Measurements from ENCODE around the gene ZFP62. TPM values are rescaled to one million over a fixed set of nuclear protein-coding genes. Genes with fewer than 3 reads are reported as not detected.
"Not testable (repeated sequence)": the region's sequence is repeated elsewhere in the genome, so short reads cannot be mapped to it uniquely, and the experiment has no call there.

Gene ZFP62
- polyA plus RNA-seq (2014; cell fraction: cytosol; rRNA removed): 22.9 and 31.3 TPM in 2 replicates
- polyA plus RNA-seq (2014; cell fraction: nucleus; rRNA removed): 42.3 and 55.6 TPM in 2 replicates

GRCh38 chr5:180860887-180861822 is at the start of gene ZFP62:
ZFP62 (minus strand) TSS chr5:180861276; CDS start chr5:180861219, 57 bp downstream.
- DNase-seq (ENCODE audit: low spot score): peak; percentile 91

- DNase-seq (ENCODE audit: low spot score): no peak
Measured at GRCh38 chr5:180910735-180911134, 49.7 kb upstream of the ZFP62 start.

DNA sequence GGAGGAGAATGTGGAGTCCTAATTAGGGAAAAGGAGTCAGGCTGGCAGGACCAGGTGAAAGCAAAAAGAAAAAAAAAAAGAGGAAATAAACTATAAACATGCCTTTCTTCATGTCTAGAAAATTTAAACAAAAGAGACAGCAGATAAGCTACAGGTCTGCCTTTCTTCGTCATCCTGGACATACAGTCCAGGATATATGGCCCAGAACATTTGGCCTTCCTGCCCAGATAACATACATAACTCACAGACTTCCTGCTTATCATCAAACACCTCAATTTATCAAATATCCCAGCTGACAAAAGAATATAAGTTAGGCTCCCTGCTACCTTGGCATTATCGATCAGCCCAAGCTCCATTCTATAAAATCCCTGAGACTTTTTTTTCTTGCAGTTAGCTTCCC is 49.1 kb upstream of the ZFP62 start:
- DNase-seq (ENCODE audit: low spot score): no peak

- DNase-seq (ENCODE audit: low spot score): no peak
Measured at GRCh38 chr5:180909782-180910181, 48.7 kb upstream of the ZFP62 start.

- DNase-seq (ENCODE audit: low spot score): no peak
Measured at GRCh38 chr5:180908998-180909731, 48.1 kb upstream of the ZFP62 start.

- DNase-seq (ENCODE audit: low spot score): no peak
Measured at GRCh38 chr5:180908400-180908799, 47.3 kb upstream of the ZFP62 start.

DNA sequence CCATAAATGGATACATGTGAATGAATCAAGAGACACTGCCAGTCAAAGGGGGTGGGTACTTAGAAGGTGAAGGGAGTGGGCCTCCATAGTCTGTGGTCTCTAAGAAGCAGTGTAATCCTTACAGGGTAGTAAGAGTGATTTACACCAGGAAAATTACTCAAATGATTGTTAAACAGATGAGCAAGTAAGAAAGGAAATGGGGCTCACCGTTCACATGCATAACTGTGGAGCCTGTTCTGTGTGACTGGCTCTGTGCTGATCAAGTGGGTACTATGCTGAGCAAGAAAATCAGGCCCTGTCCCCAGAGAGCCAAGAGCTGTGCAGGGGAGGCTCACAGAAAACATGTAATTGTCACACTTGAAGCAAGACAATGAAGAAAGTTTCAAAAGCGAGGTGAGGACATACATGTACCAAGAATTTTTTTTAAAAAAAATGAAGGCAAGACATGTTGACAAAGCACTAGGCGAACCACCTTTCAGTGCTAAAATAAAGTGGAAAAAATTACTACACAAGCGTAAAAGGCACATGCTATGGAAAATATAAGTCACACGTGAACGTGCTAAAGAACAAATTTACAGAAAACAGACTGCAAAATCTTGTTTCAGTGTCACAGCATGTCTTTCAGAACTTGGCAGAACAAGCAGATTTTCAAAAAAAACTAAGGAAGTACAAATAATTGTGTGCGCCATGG is 40.4 kb upstream of the ZFP62 start:
- DNase-seq (ENCODE audit: low spot score): no peak

GRCh38 chr5:180900178-180900577 is 39.1 kb upstream of the ZFP62 start:
- DNase-seq (ENCODE audit: low spot score): no peak

DNA sequence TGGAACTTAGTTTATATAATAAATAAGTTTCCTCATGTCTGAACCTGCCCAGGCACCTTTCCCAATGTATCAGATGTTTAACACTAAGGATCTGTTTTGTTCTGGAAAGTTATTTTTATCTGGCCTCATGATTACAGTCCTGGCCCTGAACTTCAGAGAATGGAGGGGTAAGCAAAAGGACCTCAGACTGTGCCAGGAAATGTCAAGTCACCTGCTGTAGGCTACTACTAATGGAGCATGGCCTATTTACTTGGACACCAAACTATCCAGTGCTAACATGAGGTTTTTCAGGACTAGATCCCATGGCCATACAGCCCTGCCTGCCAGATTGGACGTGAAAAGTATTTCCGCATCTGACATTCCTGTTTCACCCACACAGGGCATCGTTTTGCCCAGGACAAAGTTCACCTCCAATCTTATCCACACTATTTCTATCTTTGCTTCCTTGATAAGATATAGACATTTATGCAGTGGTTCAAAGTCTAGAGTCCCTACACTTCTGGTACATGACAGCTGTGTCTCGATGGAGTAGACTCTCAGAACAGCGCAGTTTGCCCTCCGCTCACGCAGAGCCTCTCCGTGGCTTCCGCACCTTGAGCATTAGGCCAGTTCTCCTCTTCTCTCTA is 37.7 kb upstream of the ZFP62 start, which contains the start of gene BTNL8:
BTNL8 (plus strand) TSS at position 539 of the 626 bp plus-strand sequence. CDS start 152 bp downstream, outside the sequence.
- no peak for DNase-seq (ENCODE audit: low spot score)

DNA sequence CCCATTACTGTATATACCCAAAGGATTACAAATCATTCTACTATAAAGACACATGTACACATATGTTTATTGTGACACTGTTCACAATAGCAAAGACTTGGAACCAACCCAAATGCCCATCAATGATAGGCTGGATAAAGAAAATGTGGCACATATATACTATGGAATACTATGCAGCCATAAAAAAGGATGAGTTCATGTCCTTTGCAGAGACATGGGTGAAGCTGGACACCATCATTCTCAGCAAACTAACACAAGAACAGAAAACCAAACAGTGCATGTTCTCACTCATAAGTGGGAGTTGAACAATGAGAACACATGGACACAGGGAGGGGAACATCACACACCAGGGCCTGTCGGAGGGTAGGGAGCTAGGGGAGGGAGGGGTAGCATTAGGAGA is 34.3 kb upstream of the ZFP62 start:
- not testable (repeated sequence) for DNase-seq (ENCODE audit: low spot score)

DNA sequence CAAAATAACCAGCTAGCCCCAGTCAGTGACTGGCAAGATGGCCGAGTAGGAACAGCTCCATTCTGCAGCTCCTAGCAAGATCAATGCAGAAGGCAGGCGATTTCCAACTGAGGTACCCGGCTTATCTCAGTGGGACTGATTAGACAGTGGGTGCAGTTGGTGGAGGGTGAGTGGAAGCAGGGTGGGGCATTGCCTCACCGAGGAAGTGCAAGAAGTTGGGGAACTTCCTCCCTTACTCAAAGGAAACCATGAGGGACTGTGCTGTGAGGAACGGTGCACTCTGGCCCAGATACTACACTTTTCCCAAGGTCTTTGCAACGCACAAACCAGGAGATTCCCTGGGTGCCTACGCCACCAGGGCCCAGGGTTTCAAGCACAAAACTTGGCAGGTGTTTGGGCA is 28.3 kb upstream of the ZFP62 start:
- DNase-seq (ENCODE audit: low spot score): no peak

DNA sequence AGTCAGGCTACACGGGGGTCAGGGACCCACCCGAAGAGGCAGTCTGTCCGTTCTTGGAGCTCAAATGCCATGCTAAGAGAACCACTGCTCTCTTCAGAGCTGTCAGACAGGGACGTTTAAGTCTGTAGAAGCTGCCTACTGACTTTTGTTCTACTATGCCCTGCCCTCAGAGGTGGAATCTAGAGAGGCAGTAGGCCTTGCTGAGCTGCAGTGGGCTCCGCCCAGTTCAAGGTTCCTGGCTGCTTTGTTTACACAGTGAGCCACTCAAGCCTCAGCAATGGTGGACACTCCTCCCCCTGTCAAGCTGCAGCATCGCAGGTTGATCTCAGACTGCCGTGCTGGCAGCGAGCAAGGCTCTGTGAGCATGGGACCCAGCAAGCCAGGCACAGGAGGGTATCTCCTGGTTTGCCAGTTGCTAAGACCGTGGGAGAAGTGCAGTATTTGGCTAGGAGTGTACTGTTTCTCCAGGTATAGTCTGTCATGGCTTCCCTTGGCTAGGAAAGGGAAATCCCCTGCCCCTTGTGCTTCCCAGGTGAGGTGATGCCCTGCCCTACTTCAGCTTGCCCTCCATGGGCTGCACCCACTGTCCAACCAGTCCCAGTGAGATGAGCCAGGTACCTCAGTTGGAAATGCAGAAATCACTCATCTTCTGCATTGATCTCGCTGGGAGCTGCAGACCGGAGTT is 24.9 kb upstream of the ZFP62 start:
- not testable (repeated sequence) for DNase-seq (ENCODE audit: low spot score)

DNA sequence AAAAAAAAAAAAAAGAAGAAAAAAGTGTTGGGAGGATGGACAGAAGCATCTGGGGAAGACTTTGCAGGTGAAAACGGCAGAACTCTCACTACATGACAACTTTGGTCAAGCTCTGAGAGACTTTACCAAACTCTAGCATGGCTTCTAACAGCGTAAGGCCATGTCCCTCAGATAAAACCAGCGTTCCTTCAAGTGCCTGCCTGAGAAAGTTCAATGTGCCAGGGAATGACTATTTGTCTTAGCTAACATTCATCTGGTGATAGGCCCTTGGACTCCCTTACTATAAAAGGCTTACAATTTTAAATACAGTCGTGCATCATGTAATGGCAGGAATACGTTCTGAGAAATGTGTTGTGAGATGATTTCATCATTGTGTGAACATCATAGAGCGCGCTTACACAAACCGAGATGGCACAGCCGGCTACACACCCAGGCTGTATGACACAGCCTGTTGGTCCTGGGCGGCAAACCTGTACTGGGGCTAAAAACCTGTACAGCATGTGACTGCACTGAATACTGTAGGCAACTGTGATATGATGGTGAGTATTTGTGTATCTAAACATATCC is 14.9 kb upstream of the ZFP62 start:
- no peak for DNase-seq (ENCODE audit: low spot score)

DNA sequence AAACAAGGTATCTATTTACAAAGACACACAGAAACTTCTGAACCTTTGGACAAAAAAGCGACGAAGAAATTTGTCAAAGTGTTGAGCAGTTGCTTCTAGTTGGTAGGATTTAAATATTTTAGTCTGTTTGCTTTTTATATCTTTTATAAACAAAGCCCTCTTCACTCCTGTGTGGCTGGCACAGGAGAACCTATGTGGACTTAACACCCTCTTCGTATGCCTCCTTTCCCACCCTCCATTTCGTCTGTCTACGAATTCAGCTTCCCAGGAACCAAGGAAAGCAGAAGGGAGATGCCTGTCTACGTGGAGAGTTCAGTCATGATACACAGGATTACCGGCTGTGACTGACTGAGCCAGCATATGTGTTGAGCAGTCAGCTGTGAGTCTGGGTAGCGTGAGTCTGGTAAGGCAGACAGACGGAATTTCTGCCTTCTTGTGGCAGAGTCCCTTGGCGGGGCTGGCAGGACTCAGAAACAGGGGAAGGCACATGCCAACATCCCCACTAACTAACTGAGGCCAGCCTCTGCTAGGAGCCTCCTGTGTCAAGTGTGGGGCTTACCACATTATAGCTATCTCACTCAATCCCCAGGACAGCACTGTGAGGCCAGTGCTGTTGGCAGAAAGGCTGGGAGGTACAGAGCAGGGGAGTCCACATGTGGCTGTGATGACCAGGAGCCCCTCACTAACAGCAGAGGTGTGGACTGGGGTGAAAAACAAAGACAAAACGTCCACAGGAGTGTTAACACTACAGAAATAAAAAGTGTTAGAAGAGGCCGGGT is 13.9 kb upstream of the ZFP62 start:
- no peak for DNase-seq (ENCODE audit: low spot score)

- no peak for DNase-seq (ENCODE audit: low spot score)
Measured at GRCh38 chr5:180873615-180874520, 12.8 kb upstream of the ZFP62 start.

DNA sequence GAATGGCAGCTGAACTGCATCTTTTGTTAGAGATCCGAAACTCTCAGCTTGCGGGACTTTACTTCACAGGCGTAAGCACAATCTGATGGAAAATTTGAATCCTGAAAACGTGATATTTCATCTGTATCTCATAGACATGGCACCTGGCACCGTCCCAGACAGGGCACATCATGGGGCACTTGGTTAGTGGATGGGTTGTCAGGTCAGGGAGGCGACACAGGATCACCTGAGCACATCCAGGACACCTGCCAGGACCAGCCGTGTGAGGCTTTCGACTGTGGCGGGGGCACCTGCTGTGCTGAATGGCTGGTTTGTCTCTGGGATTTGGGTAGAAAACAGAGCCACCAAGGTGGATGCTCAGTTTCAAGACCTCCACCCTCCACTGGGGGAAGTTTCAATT is 11.3 kb upstream of the ZFP62 start:
- no peak for DNase-seq (ENCODE audit: low spot score)

- DNase-seq (ENCODE audit: low spot score): no peak
Measured at GRCh38 chr5:180870276-180871068, 9.4 kb upstream of the ZFP62 start.

GRCh38 chr5:180869587-180869986 is 8.5 kb upstream of the ZFP62 start:
- no peak for DNase-seq (ENCODE audit: low spot score)
